Activated CD4-positive, alpha-beta memory T cell treated with anti-CD3 and anti-CD28 coated beads, Interleukin-2, amount 10 ng/mL, durations not matched to agents 7 days and 5 days (primary cell): Measurements from ENCODE around the gene RALGPS1. TPM values are rescaled to one million over a fixed set of nuclear protein-coding genes. Genes with fewer than 3 reads are reported as not detected.

Source experiments
- CTCF ChIA-PET: fragments of 350-600 bp; sonication (Branson Sonifier 250); formaldehyde crosslinking; loops from one replicate; lab custom pipeline; 2021; ENCODE audit warnings: antibody characterized with exemption, inconsistent platforms; lab: Charles Lee
- POLR2A ChIA-PET: fragments of 350-600 bp; sonication (Branson Sonifier 250); formaldehyde crosslinking; loops from one replicate; lab custom pipeline; 2021; ENCODE audit warnings: antibody characterized with exemption; lab: Charles Lee
- DNase-seq: peaks from one replicate; pipeline ENCODE4 v3.0.0-alpha.2; 2020
- H3K27ac Mint-ChIP-seq: one replicate; pipeline ENCODE4 v1.8.0; 2021; ENCODE audit warnings: mild to moderate bottlenecking, mixed read lengths
- H3K27me3 Mint-ChIP-seq: one replicate; pipeline ENCODE4 v1.8.0; 2021; ENCODE audit warnings: mixed read lengths
- H3K36me3 Mint-ChIP-seq: one replicate; pipeline ENCODE4 v1.8.0; 2021; ENCODE audit warnings: low read depth, mixed read lengths
- H3K4me1 Mint-ChIP-seq: one replicate; pipeline ENCODE4 v1.8.0; 2021; ENCODE audit warnings: mixed read lengths
- H3K4me3 Mint-ChIP-seq: one replicate; pipeline ENCODE4 v1.8.0; 2021; ENCODE audit warnings: mild to moderate bottlenecking, mixed read lengths
- H3K9me3 Mint-ChIP-seq: one replicate; pipeline ENCODE4 v1.8.0; 2021; ENCODE audit warnings: mixed read lengths
- total RNA-seq, 2 experiments: library from RNA; stranded (reverse); gene quantifications; one replicate each; pipeline ENCODE4 v1.2.3, GENCODE V29; 2021

The RALGPS1 gene
- total RNA-seq, 2 experiments from 2014 or later = 2.8 to 3.4 TPM

- H3K27me3 Mint-ChIP-seq = no peaks in the 10 kb centered on the region
- POLR2A ChIA-PET = no interaction called here
- H3K9me3 Mint-ChIP-seq = no peaks in the 10 kb centered on the region
- H3K27ac Mint-ChIP-seq = no peak overlapping the region
- no peaks in the 10 kb centered on the region for H3K36me3 Mint-ChIP-seq
- H3K4me1 Mint-ChIP-seq = peaks cover 9% of the 10 kb centered on the region
- H3K4me3 Mint-ChIP-seq = no peak overlapping the region
- DNase-seq = no peak
- CTCF ChIA-PET = interaction anchor here (1.5 to 2.9 kb wide), 4 partner anchors 14 to 261 kb away, joined by 3 to 25 read pairs (median 8); no protein-coding TSS in a partner anchor
These were observed 287.1 kb downstream of the RALGPS1 start for GRCh38 chr9:127201731-127202130.

GRCh38 chr9:127202461-127203169 lies 288.0 kb downstream of the RALGPS1 start:
- Mint-ChIP-seq H3K9me3 (no peaks in the 10 kb centered on the region), H3K27me3 (no peaks in the 10 kb centered on the region), H3K4me3 (no peak overlapping the region), H3K4me1 (peaks cover 9% of the 10 kb centered on the region), H3K27ac (no peak overlapping the region), H3K36me3 (no peaks in the 10 kb centered on the region)
- CTCF ChIA-PET = interaction anchor here (2.9 kb wide), 1 partner anchor 262 kb away, joined by 25 read pairs; no protein-coding TSS in a partner anchor
- DNase-seq = no peak
- POLR2A ChIA-PET = no interaction called here

DNA sequence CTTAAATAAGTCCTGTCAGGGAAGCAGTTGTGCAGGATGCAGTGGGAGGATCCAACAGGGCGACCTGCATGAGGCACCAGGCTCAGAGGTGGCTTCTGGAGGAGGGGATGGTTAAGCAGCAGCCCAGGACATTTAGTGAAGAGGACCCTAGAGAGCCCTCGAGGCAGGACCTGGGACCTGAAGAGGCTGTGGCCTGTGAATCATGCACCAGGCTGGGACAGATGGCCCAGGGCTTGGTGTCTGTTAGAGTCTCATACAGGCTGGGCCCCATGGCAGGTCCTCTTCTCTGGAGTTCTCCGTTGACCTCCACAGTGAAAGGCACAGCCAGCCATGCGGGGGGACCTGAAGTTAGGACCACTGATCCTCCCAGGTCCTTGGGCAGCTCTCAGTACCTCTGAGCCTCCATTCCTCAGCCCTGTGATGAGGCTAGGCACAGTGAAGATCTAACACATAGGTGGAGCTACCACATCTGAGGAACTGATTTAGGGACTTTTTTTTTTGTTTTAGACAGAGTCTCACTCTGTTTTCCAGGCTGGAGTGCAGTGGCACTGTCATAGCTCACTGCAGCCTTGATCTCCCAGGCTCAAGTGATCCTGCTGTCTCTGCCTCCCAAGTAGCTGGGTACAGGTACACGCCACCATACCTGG lies 289.2 kb downstream of the RALGPS1 start:
- H3K27me3 Mint-ChIP-seq = no peaks in the 10 kb centered on the region
- H3K36me3 Mint-ChIP-seq = no peaks in the 10 kb centered on the region
- POLR2A ChIA-PET = interaction anchor here (0.6 kb wide), 1 partner anchor 155 kb away, joined by 3 read pairs; no protein-coding TSS in a partner anchor
- no peak overlapping the region for H3K27ac Mint-ChIP-seq
- no peaks in the 10 kb centered on the region for H3K9me3 Mint-ChIP-seq
- no peak overlapping the region for H3K4me3 Mint-ChIP-seq
- CTCF ChIA-PET = interaction anchor here (1.0 kb wide), 1 partner anchor 238 kb away, joined by 4 read pairs; no protein-coding TSS in a partner anchor
- H3K4me1 Mint-ChIP-seq = peaks cover 3% of the 10 kb centered on the region
- no peak for DNase-seq

DNA sequence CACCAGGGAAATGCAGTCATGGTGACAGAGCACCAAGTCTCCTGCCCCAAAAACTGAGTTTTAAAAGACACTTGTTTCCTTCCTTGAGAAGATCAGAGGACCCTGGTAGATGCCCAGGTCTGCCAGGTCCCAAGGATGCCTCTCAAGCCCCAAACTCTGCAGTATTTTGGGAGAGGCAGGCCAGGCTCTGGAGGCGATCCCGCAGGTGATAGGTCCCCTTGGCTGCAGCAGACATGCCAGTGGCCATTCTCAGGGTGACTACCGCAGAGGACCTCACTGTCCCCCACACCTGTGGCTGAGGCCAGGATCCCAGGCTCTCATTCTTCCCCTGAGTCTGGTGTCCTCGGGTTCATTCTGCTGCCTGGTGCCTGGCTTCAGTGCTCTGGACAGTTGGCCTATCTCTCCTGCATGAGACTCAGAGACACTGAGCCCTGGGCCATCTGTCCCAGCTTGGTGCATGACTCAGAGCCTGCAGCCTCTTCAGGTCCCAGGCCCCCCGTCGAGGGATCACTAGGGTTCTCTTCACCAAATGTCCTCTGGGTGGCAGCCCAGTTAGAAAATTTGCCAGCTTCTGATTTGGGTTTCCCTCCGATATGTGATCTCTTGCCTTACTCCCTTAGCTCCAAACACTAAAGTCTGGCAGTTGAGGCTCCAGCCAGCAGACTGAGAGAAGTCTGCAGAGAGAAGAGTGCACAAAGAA lies 290.3 kb downstream of the RALGPS1 start:
- no peaks in the 10 kb centered on the region for H3K9me3 Mint-ChIP-seq
- CTCF ChIA-PET = interaction anchor here (1.6 kb wide), 1 partner anchor 9 kb away, joined by 8 read pairs; no protein-coding TSS in a partner anchor
- no peak overlapping the region for H3K27ac Mint-ChIP-seq
- DNase-seq = no peak
- no peaks in the 10 kb centered on the region for H3K4me1 Mint-ChIP-seq
- POLR2A ChIA-PET = no interaction called here
- H3K36me3 Mint-ChIP-seq = no peaks in the 10 kb centered on the region
- H3K27me3 Mint-ChIP-seq = no peaks in the 10 kb centered on the region
- H3K4me3 Mint-ChIP-seq = no peak overlapping the region

DNA sequence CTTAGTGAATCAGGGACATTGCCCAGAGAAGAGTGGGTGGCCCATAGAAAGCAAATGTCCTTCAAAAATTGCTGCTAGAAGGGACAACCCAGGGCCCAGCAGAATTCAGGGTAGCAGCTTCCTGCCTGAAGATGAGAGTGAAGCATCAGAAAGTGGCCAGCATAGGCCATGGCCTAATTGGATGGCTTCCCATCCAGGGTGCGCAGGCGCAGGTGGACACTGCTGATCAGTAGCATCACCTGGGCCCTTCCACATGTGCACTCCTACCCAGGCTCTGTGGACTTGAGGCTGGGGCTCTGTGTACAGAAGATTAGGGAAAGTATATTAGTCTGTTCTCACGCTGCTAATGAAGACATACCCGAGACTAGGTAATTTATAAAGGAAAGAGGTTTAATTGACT lies 291.4 kb downstream of the RALGPS1 start:
- H3K9me3 Mint-ChIP-seq = no peaks in the 10 kb centered on the region
- POLR2A ChIA-PET = no interaction called here
- no peaks in the 10 kb centered on the region for H3K27me3 Mint-ChIP-seq
- CTCF ChIA-PET = interaction anchor here (1.6 kb wide), 1 partner anchor 8 kb away, joined by 8 read pairs; no protein-coding TSS in a partner anchor
- H3K36me3 Mint-ChIP-seq = no peaks in the 10 kb centered on the region
- no peaks in the 10 kb centered on the region for H3K4me1 Mint-ChIP-seq
- H3K27ac Mint-ChIP-seq = no peak overlapping the region
- no peak overlapping the region for H3K4me3 Mint-ChIP-seq
- DNase-seq = no peak

GRCh38 chr9:127206666-127207065 lies 292.1 kb downstream of the RALGPS1 start:
- no peaks in the 10 kb centered on the region for H3K9me3 Mint-ChIP-seq

DNA sequence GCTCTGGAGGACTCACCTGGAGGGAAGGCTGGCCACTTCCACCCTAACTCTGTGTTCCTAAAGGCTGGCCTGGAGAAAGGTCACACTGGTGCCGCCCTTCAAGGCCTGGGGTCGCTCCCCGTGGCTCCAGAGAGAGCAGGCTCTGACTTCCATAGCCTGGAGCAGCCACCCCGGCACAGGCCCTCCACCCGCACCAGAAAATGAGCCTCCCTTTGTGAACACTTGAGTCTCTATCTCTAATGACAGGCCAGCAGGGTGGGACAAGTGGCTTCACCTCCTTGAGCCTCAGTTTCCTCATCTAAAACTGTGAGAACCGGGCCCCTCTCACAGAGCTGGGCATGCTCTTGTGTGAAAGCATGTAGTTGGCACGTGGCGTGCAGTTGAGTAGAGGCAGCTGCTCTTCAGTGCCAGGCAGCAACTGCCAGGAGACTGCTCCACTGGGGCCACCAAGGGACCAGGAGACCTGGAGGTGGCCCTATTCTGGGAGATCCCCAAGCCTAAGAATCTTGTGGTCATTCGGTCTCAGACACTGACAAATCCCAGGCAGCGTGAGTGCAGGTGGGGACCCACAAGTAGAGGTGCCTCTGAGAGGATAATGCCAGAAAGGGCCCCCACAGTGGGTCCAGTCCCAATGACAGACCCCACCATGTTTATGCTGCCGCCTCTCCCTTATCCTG lies 293.3 kb downstream of the RALGPS1 start:
- Mint-ChIP-seq H3K36me3 (no peaks in the 10 kb centered on the region), H3K27ac (no peak overlapping the region), H3K4me3 (no peak overlapping the region), H3K27me3 (no peaks in the 10 kb centered on the region), H3K4me1 (no peaks in the 10 kb centered on the region), H3K9me3 (no peaks in the 10 kb centered on the region)
- DNase-seq = no peak
- ChIA-PET POLR2A (no interaction called here), CTCF (interaction anchor here (1.1 kb wide), 1 partner anchor 17 kb away, joined by 3 read pairs; no protein-coding TSS in a partner anchor)

More at GRCh38 chr9:127206666-127207065, 292.1 kb downstream of the RALGPS1 start:
- Mint-ChIP-seq H3K4me1 (no peaks in the 10 kb centered on the region), H3K4me3 (no peak overlapping the region), H3K27ac (no peak overlapping the region), H3K36me3 (no peaks in the 10 kb centered on the region), H3K27me3 (no peaks in the 10 kb centered on the region)
- DNase-seq = no peak
- ChIA-PET POLR2A (no interaction called here), CTCF (no interaction called here)

DNA sequence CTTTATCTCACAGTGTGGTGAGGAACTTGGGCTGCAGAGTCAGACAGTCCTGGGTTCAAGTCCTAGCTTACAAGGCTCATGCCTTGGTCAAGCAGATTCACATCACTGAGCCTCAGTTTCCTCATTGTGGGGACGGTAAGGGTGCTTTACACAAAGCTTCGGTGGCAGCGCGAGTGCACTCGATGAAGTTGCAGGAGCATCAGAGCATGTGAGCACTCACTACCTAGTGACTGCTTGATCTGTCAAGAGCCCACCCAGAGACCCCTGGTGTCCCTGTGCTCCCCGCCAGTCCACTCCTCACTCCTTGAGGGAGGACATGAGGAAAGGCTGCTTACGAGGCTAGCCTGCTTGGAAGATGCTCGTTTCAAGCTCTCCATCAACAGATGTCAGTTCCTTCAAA lies 293.8 kb downstream of the RALGPS1 start:
- Mint-ChIP-seq H3K27me3 (no peaks in the 10 kb centered on the region), H3K27ac (no peak overlapping the region), H3K9me3 (no peaks in the 10 kb centered on the region), H3K4me1 (no peaks in the 10 kb centered on the region), H3K4me3 (no peak overlapping the region), H3K36me3 (no peaks in the 10 kb centered on the region)
- DNase-seq = no peak
- POLR2A ChIA-PET = no interaction called here
- CTCF ChIA-PET = interaction anchor here (1.1 kb wide), 1 partner anchor 16 kb away, joined by 3 read pairs; no protein-coding TSS in a partner anchor

GRCh38 chr9:127209220-127209619 lies 294.6 kb downstream of the RALGPS1 start:
- POLR2A ChIA-PET = no interaction called here
- H3K9me3 Mint-ChIP-seq = no peaks in the 10 kb centered on the region
- H3K27ac Mint-ChIP-seq = no peak overlapping the region
- H3K4me3 Mint-ChIP-seq = no peak overlapping the region
- CTCF ChIA-PET = no interaction called here
- no peaks in the 10 kb centered on the region for H3K36me3 Mint-ChIP-seq
- no peak for DNase-seq
- H3K4me1 Mint-ChIP-seq = no peaks in the 10 kb centered on the region
- H3K27me3 Mint-ChIP-seq = no peaks in the 10 kb centered on the region

DNA sequence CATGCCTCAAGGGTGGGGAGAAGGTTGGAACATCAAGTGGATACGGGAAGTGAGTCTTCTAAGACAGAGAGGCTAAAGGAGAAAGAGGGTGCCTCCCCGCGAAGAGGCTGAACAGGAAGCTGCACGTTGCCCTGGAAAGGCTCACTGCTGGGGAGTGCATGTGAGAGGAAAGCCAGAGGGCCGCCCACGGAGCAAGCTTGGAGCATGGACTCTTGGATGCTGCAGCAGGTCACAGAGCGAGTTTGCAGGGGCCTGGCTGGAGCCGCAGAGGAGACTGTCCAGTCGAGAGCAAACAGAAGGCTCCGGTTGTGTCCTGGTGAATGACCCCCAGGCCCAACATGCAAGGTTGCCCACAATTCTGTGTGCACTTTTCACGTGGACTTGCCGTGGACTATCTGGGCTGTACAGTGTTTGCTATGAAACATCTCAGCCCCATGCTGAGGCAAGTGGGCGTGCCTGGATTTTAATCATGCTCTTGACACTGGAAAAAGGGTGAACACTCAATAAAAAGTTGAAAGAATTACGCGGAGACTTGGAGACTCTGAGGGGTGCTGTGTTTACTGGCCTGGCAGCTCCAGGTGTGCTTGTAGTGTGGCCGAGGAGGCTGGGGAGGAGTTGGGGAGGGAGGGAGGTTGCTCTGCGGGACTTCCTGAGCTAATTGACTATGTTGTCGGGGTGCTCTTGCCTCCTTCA lies 295.5 kb downstream of the RALGPS1 start:
- Mint-ChIP-seq H3K4me1 (no peaks in the 10 kb centered on the region), H3K27me3 (no peaks in the 10 kb centered on the region), H3K4me3 (no peak overlapping the region), H3K27ac (no peak overlapping the region), H3K9me3 (no peaks in the 10 kb centered on the region), H3K36me3 (no peaks in the 10 kb centered on the region)
- DNase-seq = no peak
- CTCF ChIA-PET = interaction anchor here (1.2 to 1.3 kb wide), 2 partner anchors 19 to 37 kb away, joined by 3 read pairs; no protein-coding TSS in a partner anchor
- POLR2A ChIA-PET = interaction anchor here (1.0 kb wide), 1 partner anchor 269 kb away, joined by 3 read pairs; no protein-coding TSS in a partner anchor

GRCh38 chr9:127210851-127211730 lies 296.5 kb downstream of the RALGPS1 start:
- Mint-ChIP-seq H3K9me3 (no peaks in the 10 kb centered on the region), H3K27ac (no peak overlapping the region), H3K27me3 (no peaks in the 10 kb centered on the region), H3K4me1 (no peaks in the 10 kb centered on the region), H3K4me3 (no peak overlapping the region), H3K36me3 (no peaks in the 10 kb centered on the region)
- POLR2A ChIA-PET = interaction anchor here (1.0 kb wide), 1 partner anchor 270 kb away, joined by 3 read pairs; no protein-coding TSS in a partner anchor
- no peak for DNase-seq
- CTCF ChIA-PET = interaction anchor here (1.2 to 2.5 kb wide), 3 partner anchors 18 to 244 kb away, joined by 3 to 9 read pairs (median 3); no protein-coding TSS in a partner anchor
